NT2/D1 (cell line): ENCODE data around the gene AP2B1.

Experiments used
- SUZ12 ChIP-seq: IDR thresholded peaks from 2 replicates; pipeline ENCODE4 v1.6.1; 2011; ENCODE audit not compliant: insufficient read length, insufficient read depth; ENCODE audit errors: extremely low read depth
- YY1 ChIP-seq: IDR thresholded peaks from 2 replicates; pipeline ENCODE4 v1.6.1; 2011; ENCODE audit not compliant: insufficient read length, insufficient read depth
- ZNF274 ChIP-seq: IDR thresholded peaks from 2 replicates; pipeline ENCODE4 v1.6.1; 2011; ENCODE audit warnings: mild to moderate bottlenecking, low read depth, low read length

- TF ChIP-seq YY1 (no peak), SUZ12 (no peak), ZNF274 (no peak)
These were observed 157.7 kb downstream of the AP2B1 start for GRCh38 chr17:35744830-35745229.
